Measurements from ENCODE around the gene MC3R. TPM values are rescaled to one million over a fixed set of nuclear protein-coding genes. Genes with fewer than 3 reads are reported as not detected.

The MC3R gene
- not detected for total RNA-seq
- not detected for polyA plus RNA-seq (ENCODE audit: insufficient read depth in 1 of 8, insufficient read length in 8 of 8, low replicate concordance in 1 of 8)
- long read RNA-seq, donor 1 = 0 reads
- long read RNA-seq, donor 2 = 0 reads
- long read RNA-seq, donor 3 = 0 reads
- long read RNA-seq, donor 4 = 0 reads
- long read RNA-seq, donor 5 = 0 reads
- long read RNA-seq, donor 6 = 0 reads
- long read RNA-seq, donor 7 = 0 reads
- long read RNA-seq, donor 8 = 0 reads
- long read RNA-seq, donor 9 = 0 reads
- long read RNA-seq, donor 10 = 0 reads
- long read RNA-seq, donor 11 = 0 reads

DNA sequence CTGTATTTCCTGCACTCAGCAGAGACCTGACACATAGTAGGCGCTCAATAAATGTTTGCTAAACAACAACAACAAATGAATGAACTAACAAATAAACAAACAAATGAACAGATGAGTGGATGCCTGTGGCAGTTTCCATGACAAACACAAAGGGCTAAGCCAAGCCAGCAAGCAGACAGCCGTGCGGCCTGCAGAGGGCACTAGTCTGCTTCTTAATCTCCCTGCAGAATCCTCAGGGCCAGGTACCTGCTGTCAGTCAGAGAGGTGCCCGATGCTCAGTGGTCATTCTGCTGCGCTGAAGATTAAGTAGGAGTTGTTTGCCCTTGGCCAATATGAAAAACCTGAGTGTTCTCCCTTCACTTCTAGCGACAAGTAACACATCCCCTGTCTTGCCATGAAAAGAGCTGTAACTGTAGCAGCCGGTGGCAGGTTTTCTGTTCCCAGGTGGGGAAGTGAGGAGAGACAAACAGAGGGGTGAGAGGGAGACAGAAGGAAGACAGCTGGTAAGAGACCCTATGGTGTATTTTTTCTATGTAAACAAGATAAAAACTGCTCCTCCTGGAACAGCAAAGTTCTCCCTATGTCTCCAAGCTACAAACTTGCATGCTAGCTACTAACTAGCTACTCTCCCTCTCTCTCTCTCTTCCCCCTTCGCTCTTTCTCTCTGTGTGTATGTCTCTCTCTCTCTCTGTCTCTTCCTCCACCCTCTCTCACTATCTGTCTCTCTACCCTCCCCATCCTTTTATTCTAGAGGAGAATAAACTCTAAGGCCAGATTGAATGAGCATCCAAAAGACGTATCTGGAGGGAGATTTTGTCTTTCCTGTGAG lies at the start of gene MC3R:
TSS of gene MC3R (plus strand) at position 779 of the 829 bp plus-strand sequence. CDS start 112 bp downstream, outside the sequence.
- 18% methylated on average over 6 of the region's 9 CpGs for WGBS (ENCODE audit: insufficient coverage)
- Histone ChIP-seq H3K4me1 (ENCODE audit: control insufficient read depth, insufficient read depth, low read length) (no peaks in the 10 kb centered on the region), H3K36me3 (ENCODE audit: control insufficient read depth, insufficient read depth, low read length) (no peaks in the 10 kb centered on the region), H3K4me3 (ENCODE audit: low read length) (no peak within 1 kb of the TSS), H3K27me3 (ENCODE audit: control insufficient read depth, insufficient read depth, low read length) (no peaks in the 10 kb centered on the region), H3K9me3 (replicated peaks; ENCODE audit: control insufficient read depth, low read depth, low read length) (no peaks in the 10 kb centered on the region), H3K27ac (ENCODE audit: low read length) (no peak within 1 kb of the TSS)
- DNase-seq = peak; percentile 38

DNA sequence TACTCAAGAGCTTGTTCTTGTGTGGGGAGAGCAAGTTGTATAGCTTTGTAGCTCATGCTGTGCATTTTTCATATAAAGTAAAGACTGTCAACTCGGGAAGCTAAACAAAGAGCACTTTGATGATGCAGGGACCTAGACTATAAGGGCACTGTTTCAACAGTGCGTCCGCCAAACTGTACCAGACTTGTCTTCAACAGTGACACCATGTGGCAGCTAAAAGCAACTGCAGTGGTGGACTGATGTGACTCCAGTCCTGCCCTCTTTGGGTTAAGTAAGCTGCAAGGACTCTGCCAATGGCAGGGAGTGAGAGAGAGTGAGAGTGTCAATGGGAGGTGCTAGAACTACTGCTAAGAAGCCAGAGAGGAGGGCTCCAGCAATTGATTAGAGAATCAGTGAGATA lies 48.1 kb upstream of the MC3R start:
- Histone ChIP-seq H3K27me3 (ENCODE audit: control insufficient read depth, insufficient read depth, low read length) (no peaks in the 10 kb centered on the region), H3K27ac (ENCODE audit: low read length) (no peak overlapping the region), H3K4me3 (ENCODE audit: low read length) (no peak overlapping the region), H3K36me3 (ENCODE audit: control insufficient read depth, insufficient read depth, low read length) (no peaks in the 10 kb centered on the region), H3K9me3 (replicated peaks; ENCODE audit: control insufficient read depth, low read depth, low read length) (peaks cover 14% of the 10 kb centered on the region), H3K4me1 (ENCODE audit: control insufficient read depth, insufficient read depth, low read length) (no peaks in the 10 kb centered on the region)
- WGBS (ENCODE audit: insufficient coverage) = 100% methylated on average over 3 of the region's 3 CpGs
- DNase-seq = no peak

- no CpG with 5 or more reads among the region's 6 CpGs for WGBS (ENCODE audit: insufficient coverage)
- no peak overlapping the region for H3K4me3 ChIP-seq (ENCODE audit: low read length)
These were observed 45.9 kb upstream of the MC3R start for GRCh38 chr20:56202493-56203077.

GRCh38 chr20:56204206-56204605 lies 44.3 kb upstream of the MC3R start:
- H3K4me1 ChIP-seq (ENCODE audit: control insufficient read depth, insufficient read depth, low read length) = no peaks in the 10 kb centered on the region
- H3K27ac ChIP-seq (ENCODE audit: low read length) = no peak overlapping the region
- H3K27me3 ChIP-seq (ENCODE audit: control insufficient read depth, insufficient read depth, low read length) = no peaks in the 10 kb centered on the region
- no peak overlapping the region for H3K4me3 ChIP-seq (ENCODE audit: low read length)
- no peaks in the 10 kb centered on the region for H3K36me3 ChIP-seq (ENCODE audit: control insufficient read depth, insufficient read depth, low read length)
- 81% methylated on average over 3 of the region's 3 CpGs for WGBS (ENCODE audit: insufficient coverage)
- DNase-seq = no peak
- H3K9me3 ChIP-seq (replicated peaks; ENCODE audit: control insufficient read depth, low read depth, low read length) = peaks cover 14% of the 10 kb centered on the region

More at GRCh38 chr20:56202493-56203077, 45.9 kb upstream of the MC3R start:
- Histone ChIP-seq H3K4me1 (ENCODE audit: control insufficient read depth, insufficient read depth, low read length) (no peaks in the 10 kb centered on the region), H3K9me3 (replicated peaks; ENCODE audit: control insufficient read depth, low read depth, low read length) (peaks cover 14% of the 10 kb centered on the region), H3K36me3 (ENCODE audit: control insufficient read depth, insufficient read depth, low read length) (no peaks in the 10 kb centered on the region), H3K27ac (ENCODE audit: low read length) (no peak overlapping the region), H3K27me3 (ENCODE audit: control insufficient read depth, insufficient read depth, low read length) (no peaks in the 10 kb centered on the region)
- DNase-seq = peak; percentile 9

GRCh38 chr20:56205346-56205745 lies 43.2 kb upstream of the MC3R start:
- WGBS (ENCODE audit: insufficient coverage) = 55% methylated on average over 3 of the region's 3 CpGs
- DNase-seq = no peak
- Histone ChIP-seq H3K9me3 (replicated peaks; ENCODE audit: control insufficient read depth, low read depth, low read length) (peaks cover 5% of the 10 kb centered on the region), H3K27me3 (ENCODE audit: control insufficient read depth, insufficient read depth, low read length) (no peaks in the 10 kb centered on the region), H3K4me1 (ENCODE audit: control insufficient read depth, insufficient read depth, low read length) (no peaks in the 10 kb centered on the region), H3K36me3 (ENCODE audit: control insufficient read depth, insufficient read depth, low read length) (no peaks in the 10 kb centered on the region), H3K4me3 (ENCODE audit: low read length) (no peak overlapping the region), H3K27ac (ENCODE audit: low read length) (no peak overlapping the region)

- Histone ChIP-seq H3K27ac (ENCODE audit: low read length) (no peak overlapping the region), H3K36me3 (ENCODE audit: control insufficient read depth, insufficient read depth, low read length) (no peaks in the 10 kb centered on the region), H3K4me1 (ENCODE audit: control insufficient read depth, insufficient read depth, low read length) (no peaks in the 10 kb centered on the region), H3K4me3 (ENCODE audit: low read length) (no peak overlapping the region), H3K9me3 (replicated peaks; ENCODE audit: control insufficient read depth, low read depth, low read length) (no peaks in the 10 kb centered on the region), H3K27me3 (ENCODE audit: control insufficient read depth, insufficient read depth, low read length) (no peaks in the 10 kb centered on the region)
- WGBS (ENCODE audit: insufficient coverage) = 83% methylated on average over 1 of the region's 4 CpGs
- no peak for DNase-seq
These were observed 40.9 kb upstream of the MC3R start for GRCh38 chr20:56207656-56208055.

DNA sequence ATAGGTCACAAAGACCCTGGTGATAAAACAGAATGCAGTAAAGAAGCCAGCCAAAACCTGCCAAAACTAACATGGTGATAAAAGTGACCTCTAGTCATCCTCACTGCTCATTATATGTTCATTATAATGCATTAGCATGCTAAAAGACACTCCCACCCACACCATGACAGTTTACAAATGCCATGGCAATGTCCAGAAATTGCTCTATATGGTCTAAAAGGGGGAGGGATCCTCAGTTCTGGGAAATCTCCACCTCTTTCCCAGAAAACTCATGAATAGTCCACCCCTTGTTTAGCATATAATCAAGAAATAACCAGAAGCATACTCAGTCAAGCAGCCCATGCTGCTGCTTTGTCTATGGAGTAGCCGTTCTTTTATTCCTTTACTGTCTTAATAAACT lies 40.4 kb upstream of the MC3R start:
- Histone ChIP-seq H3K4me3 (ENCODE audit: low read length) (no peak overlapping the region), H3K4me1 (ENCODE audit: control insufficient read depth, insufficient read depth, low read length) (no peaks in the 10 kb centered on the region), H3K36me3 (ENCODE audit: control insufficient read depth, insufficient read depth, low read length) (no peaks in the 10 kb centered on the region), H3K9me3 (replicated peaks; ENCODE audit: control insufficient read depth, low read depth, low read length) (no peaks in the 10 kb centered on the region), H3K27me3 (ENCODE audit: control insufficient read depth, insufficient read depth, low read length) (no peaks in the 10 kb centered on the region), H3K27ac (ENCODE audit: low read length) (no peak overlapping the region)
- no CpG with 5 or more reads among the region's 1 CpG for WGBS (ENCODE audit: insufficient coverage)
- no peak for DNase-seq

GRCh38 chr20:56211051-56211450 lies 37.5 kb upstream of the MC3R start:
- WGBS (ENCODE audit: insufficient coverage) = 86% methylated on average over 4 of the region's 5 CpGs
- no peak overlapping the region for H3K27ac ChIP-seq (ENCODE audit: low read length)
- no peak for DNase-seq
- no peaks in the 10 kb centered on the region for H3K9me3 ChIP-seq (replicated peaks; ENCODE audit: control insufficient read depth, low read depth, low read length)
- H3K4me1 ChIP-seq (ENCODE audit: control insufficient read depth, insufficient read depth, low read length) = no peaks in the 10 kb centered on the region
- H3K4me3 ChIP-seq (ENCODE audit: low read length) = no peak overlapping the region
- no peaks in the 10 kb centered on the region for H3K27me3 ChIP-seq (ENCODE audit: control insufficient read depth, insufficient read depth, low read length)
- H3K36me3 ChIP-seq (ENCODE audit: control insufficient read depth, insufficient read depth, low read length) = no peaks in the 10 kb centered on the region

GRCh38 chr20:56212091-56212490 lies 36.4 kb upstream of the MC3R start:
- no peak for DNase-seq
- H3K4me1 ChIP-seq (ENCODE audit: control insufficient read depth, insufficient read depth, low read length) = no peaks in the 10 kb centered on the region
- H3K36me3 ChIP-seq (ENCODE audit: control insufficient read depth, insufficient read depth, low read length) = no peaks in the 10 kb centered on the region
- H3K27ac ChIP-seq (ENCODE audit: low read length) = no peak overlapping the region
- no peaks in the 10 kb centered on the region for H3K27me3 ChIP-seq (ENCODE audit: control insufficient read depth, insufficient read depth, low read length)
- H3K4me3 ChIP-seq (ENCODE audit: low read length) = no peak overlapping the region
- no peaks in the 10 kb centered on the region for H3K9me3 ChIP-seq (replicated peaks; ENCODE audit: control insufficient read depth, low read depth, low read length)
- 60% methylated on average over 5 of the region's 9 CpGs for WGBS (ENCODE audit: insufficient coverage)

DNA sequence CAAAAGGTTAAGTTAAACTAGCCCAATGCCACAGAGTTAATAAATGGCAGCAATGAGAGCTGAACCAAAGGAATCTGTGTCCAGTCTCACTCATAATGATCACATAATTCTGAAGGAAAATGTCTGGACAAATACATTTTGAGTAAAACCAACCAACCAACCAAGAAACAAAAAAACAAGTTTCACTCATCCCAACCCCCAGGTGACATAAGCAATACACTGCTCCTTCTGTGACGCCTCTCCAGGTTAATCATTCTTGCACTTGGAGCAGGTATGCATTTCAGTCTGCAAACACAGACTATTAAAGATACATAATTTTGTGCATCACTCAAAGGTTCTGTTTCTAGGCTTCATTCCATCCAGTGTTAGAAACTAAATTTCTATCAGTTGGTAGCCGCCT lies 35.2 kb upstream of the MC3R start:
- H3K4me3 ChIP-seq (ENCODE audit: low read length) = no peak overlapping the region
- no peaks in the 10 kb centered on the region for H3K27me3 ChIP-seq (ENCODE audit: control insufficient read depth, insufficient read depth, low read length)
- H3K4me1 ChIP-seq (ENCODE audit: control insufficient read depth, insufficient read depth, low read length) = no peaks in the 10 kb centered on the region
- DNase-seq = no peak
- no peaks in the 10 kb centered on the region for H3K9me3 ChIP-seq (replicated peaks; ENCODE audit: control insufficient read depth, low read depth, low read length)
- no peak overlapping the region for H3K27ac ChIP-seq (ENCODE audit: low read length)
- WGBS (ENCODE audit: insufficient coverage) = 66% methylated on average over 2 of the region's 2 CpGs
- H3K36me3 ChIP-seq (ENCODE audit: control insufficient read depth, insufficient read depth, low read length) = no peaks in the 10 kb centered on the region
